ENCODE results near the gene TFF2. TPM values are rescaled to one million over a fixed set of nuclear protein-coding genes. Genes with fewer than 3 reads are reported as not detected.

TFF2 gene
- polyA plus RNA-seq, 1 donor: not detected

- no peak for DNase-seq
Observed at GRCh38 chr21:42317826-42318746, 32.7 kb downstream of the TFF2 start.

- no peak for DNase-seq
Observed at GRCh38 chr21:42317341-42317741, 33.5 kb downstream of the TFF2 start.

- DNase-seq: no peak
Observed at GRCh38 chr21:42316891-42317290, 33.9 kb downstream of the TFF2 start.

DNA sequence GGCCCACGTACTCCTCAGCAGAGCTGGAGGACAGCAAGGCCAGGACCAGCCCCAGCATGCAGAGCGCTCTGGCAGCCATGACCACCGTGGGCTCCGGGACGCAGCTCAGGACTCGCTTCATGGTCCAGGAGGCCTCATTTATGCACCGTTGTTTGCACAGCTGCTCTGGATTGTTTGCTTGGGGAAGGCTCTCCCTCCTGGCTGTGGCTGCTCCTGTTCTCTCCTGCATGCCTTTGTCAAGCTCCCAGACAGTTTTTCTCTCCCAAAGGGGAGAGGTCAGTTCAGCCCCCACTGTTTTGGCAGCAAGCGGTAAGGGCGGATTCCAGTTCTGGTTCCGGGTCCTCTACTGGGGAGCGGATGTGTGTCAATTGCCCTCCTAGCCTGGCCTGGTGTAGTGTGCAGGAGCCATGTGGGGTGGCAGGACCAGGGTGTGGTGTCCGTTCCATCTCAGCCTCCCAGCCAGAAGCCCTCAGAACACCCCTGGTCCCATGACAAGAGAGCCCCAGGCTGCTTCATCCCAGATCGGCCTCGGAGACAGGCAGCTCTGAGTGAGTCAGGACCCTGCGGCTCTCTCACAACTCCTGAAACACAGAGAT, 35.4 kb downstream of the TFF2 start, which contains the start of gene TFF3:
TFF3 (minus strand) TSS at position 114 of the 596 bp plus-strand sequence; CDS start at position 79, 35 bp downstream.
- DNase-seq: no peak

- DNase-seq: no peak
Observed at GRCh38 chr21:42314616-42315295, 36.0 kb downstream of the TFF2 start.

DNA sequence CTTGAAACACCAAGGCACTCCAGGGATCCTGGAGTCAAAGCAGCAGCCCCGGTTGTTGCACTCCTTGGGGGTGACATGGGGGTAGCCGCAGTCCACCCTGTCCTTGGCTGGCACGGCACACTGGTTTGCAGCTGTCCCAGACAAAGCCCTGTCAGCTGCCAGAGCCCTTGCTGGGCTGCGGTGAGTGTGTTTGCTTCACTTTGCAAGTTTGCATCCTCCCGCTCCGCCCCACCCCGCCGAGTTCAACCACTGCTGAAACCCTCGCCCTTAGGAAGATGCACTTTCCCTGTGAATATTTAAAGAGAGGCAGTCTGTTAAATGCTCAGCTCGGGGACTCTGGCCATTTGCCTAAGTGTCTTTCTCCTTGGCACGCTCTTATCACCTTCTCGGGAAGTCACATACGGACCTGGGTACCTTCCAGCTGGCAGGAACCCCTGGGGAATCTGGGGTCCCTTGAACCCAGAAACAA, 37.3 kb downstream of the TFF2 start:
- DNase-seq: no peak

DNA sequence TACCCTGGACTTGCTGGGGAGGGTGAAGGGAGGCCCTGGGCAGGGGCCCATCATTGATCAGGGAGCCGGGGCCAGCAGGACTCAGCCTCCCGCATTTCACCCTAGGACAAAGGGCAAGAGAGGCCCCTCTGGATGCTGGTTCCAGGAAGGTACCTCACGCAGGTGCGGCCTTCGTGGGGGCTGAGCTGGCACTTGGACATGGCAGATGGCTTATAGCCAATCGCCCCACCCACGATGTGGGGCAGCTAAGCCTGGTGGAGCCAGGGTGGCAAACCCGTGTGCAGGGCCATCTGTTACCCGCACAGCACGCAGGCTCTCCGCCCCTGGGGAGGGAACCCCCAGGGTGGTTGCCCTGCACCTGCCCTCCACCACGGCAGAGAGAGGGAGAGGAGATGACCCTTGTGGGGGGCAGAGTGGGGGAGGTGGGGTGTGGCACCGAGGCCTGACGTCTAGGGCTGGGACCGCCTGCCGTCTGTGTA, 38.1 kb downstream of the TFF2 start:
- no peak for DNase-seq

GRCh38 chr21:42311816-42312625, 38.8 kb downstream of the TFF2 start:
- no peak for DNase-seq

DNA sequence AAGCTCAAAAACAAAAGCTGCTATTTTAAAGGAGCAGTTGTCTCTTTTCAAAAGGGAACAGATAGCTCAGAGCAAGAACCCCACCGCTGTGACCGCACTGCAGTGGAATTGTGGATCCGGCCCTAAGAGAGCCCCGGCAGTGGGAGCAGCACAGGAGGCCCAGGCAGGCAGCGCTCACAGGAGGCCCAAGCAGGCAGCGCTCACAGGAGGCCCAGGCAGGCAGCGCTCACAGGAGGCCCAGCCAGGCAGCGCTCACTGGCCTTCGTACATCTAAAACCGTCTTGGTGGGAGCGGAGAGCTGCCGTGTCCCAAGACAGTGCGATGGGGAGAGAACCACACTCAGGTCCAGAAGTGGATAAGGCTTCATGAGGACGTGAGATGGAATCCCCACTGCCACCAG, 39.6 kb downstream of the TFF2 start:
- DNase-seq: no peak

GRCh38 chr21:42310411-42311001, 40.3 kb downstream of the TFF2 start:
- no peak for DNase-seq

DNA sequence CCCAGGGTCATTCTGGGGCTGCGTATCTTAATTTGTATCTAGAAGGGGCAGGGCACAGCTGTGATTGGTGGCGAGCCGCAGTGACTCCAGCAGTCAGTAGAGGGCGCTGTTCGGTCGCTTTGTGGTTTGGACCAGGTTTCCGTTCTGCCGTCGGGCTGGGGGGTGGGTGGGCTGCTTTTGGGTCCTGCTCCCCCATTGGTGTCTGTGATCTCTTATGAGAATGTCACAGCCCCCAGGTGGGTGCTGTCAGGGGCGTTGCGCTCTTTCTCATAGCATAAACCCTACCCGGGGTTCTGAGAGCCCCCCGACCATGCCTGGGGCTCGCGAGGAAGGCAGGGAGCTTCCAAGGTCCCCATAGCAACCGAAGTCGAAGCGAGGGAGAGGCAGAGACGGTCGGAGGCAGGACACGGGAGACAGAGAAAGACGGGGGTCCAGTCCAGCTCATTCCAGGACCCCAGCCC, 41.0 kb downstream of the TFF2 start:
- peak; percentile 57 for DNase-seq

GRCh38 chr21:42308914-42309752, 41.7 kb downstream of the TFF2 start:
- no peak for DNase-seq

DNA sequence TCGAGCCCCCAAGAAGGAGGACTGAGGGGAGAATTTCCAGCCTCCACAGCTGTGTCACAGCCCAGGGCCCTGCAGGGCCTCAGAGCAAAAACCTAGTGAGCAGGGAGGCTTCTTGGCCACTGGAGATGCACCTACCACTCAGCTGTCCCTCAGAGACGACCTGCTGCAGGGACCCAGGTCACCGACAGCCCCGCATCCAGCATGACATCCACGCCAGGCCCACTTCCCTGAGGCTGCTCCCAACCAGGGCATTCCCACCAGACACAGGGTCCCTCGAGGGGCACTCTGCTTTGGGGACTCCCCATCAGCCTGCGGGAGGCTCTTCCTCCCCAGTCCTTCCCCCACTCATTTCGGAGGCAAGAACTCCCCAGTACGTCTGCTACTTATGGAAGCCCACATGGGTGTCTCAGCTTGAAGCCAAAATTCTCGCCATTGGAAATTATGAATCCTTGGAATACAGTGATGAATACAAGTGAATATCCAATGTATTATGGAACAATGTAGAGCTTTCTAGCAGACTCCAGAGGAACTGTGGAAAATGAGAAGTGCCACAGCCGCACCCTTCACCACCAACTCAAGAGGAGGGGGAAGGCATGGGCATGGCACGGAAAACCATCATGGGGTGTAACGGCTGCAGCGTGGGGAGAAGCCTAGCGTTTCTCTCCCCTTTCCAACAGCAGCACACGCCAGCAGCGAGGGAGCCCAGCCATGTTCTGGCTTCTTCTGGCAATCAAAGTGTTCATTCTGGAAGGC, 42.5 kb downstream of the TFF2 start:
- DNase-seq: no peak

DNA sequence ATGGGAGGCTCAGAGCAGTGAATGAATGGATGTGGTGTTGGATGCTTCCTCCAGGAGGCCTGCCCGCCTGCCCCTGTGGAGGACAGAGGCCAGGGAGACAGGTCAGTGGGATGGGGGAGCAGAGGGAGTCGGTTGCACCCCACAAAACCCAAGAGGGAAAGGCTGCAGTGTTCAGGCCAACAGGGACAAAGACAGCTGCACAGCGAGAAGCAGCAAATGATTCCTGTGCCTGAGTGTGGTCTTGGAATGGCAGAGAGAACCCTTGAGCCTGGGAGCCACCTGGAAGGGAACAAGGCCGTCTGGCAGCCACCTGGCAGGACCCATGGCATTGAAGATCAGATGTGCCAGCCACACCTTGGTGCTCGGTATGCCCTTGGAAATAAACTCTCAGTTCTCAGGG, 43.7 kb downstream of the TFF2 start:
- no peak for DNase-seq

GRCh38 chr21:42306366-42307035, 44.3 kb downstream of the TFF2 start:
- no peak for DNase-seq

DNA sequence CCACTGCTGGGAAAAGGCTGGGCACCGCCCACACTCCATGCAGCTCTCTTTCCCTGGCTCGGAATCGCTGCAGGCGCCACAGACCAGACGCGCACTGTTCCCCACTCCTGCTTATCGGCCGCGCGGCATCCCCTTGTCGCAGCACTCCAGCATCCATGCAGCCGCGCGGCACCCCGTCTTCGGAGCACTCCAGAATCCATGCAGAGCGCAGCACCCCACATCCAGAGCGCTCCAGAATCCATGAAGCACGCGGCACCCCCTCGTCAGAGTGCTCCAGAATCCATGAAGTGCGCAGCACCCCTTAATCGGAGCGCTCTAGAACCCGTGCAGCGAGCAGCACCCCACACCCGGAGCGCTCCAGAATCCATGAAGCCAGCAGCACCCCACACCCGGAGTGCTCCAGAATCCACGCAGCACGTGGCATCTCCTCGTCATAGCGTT, 45.1 kb downstream of the TFF2 start:
- no peak for DNase-seq

DNA sequence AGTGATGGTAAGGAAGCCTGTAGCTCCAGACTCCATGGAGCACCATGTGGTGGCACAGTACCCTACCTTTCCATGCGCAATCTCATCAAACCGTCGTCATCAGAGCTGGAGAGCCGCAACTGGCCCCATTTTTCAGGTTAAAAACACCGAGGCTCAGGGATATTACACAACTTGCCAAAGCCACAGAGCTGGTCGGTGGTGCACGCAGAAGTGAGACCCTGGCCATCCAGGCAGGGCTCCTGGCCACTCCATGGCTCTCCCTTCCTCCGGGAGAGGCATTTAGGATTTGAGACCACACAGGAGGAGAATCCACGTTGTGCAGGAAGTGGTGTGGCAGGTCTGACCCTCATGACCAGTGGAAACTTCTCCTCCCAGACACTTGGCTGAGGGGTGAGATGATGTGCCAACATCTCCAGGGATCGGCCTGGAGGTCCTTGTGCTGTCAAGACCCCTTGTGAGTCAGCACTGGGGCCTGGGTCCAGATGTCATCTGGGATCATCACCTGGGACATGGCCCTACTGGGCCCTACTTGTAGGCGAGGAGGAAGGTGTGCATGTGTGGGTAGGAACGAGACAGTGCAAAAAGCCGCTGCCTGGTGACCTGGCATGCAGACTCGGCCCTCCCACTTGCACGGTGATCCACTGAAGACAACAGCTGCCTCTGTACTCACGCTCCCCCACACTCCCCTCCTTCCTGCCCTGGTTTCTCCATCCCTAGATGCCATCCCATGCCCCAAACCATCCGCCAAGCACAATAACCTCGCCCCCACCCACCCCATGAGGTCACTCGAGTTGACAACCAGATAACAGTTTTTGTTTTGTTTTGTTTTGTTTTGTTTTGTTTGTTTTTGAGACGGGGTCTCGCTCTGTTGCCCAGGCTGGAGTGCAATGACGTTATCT, 46.0 kb downstream of the TFF2 start:
- DNase-seq: no peak

DNA sequence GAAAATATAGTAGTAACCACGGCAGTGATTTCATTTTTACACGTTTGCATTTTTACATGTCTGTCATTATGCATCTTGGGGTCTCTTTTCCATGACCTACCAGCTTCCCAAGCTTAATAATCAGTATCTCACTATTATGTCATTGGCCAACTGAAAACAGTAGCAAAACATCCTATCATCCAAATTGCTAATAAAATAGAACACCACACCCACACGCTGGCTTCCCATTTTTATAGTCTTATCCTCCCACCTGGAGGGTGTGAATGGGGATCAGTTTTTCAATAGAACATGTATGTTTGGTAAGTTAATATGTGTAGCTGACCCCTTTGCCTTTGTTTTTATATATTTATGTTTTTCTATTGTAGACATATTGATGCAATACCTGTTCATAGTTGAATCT, 47.4 kb downstream of the TFF2 start:
- no peak for DNase-seq
